Measurements from ENCODE around the gene POLR3GL.

DNA sequence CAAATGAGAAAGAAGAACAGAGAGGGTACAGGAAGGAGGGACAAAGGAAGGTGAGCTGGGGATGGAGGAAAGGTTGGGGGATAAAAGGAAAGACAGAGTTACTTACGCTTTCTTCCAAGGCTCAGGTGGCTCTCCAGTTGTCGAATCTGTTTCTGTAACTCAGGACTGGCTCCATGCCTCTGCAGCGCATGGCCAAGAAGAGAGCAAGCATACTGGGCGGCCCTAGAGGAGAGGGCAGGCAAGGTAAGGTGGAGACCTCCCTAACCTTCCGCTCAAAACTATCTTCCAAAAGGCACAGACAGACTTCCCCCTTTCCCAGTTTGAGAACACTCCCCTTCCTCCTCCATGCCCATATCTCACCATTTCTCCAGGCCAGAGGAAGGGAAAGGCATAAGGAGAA is 46.9 kb upstream of the POLR3GL start:
- TF ChIP-seq, protein P1, sequence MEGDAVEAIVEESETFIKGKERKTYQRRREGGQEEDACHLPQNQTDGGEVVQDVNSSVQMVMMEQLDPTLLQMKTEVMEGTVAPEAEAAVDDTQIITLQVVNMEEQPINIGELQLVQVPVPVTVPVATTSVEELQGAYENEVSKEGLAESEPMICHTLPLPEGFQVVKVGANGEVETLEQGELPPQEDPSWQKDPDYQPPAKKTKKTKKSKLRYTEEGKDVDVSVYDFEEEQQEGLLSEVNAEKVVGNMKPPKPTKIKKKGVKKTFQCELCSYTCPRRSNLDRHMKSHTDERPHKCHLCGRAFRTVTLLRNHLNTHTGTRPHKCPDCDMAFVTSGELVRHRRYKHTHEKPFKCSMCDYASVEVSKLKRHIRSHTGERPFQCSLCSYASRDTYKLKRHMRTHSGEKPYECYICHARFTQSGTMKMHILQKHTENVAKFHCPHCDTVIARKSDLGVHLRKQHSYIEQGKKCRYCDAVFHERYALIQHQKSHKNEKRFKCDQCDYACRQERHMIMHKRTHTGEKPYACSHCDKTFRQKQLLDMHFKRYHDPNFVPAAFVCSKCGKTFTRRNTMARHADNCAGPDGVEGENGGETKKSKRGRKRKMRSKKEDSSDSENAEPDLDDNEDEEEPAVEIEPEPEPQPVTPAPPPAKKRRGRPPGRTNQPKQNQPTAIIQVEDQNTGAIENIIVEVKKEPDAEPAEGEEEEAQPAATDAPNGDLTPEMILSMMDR (IDR thresholded peaks at IDR 0.05; ENCODE audit: borderline replicate concordance, extremely low read depth, low read length, poor library complexity, severe bottlenecking), result no peak
- no peak for TF ChIP-seq EZH2 (IDR thresholded peaks at IDR 0.05; ENCODE audit: borderline replicate concordance, low read depth, low read length, severe bottlenecking)
